ENCODE data around the gene HMGA1.

HMGA1 gene

GRCh38 chr6:34223956-34224940, 12.4 kb upstream of the HMGA1 start:
- DNase-seq (ENCODE audit: low read depth) = peak; percentile 70

GRCh38 chr6:34225551-34225950, 11.1 kb upstream of the HMGA1 start:
- DNase-seq (ENCODE audit: low read depth) = no peak

- DNase-seq (ENCODE audit: low read depth) = no peak
Observed at GRCh38 chr6:34226066-34226465, 10.6 kb upstream of the HMGA1 start.

- DNase-seq (ENCODE audit: low read depth) = no peak
Observed at GRCh38 chr6:34226731-34227586, 9.7 kb upstream of the HMGA1 start.

- no peak for DNase-seq (ENCODE audit: low read depth)
Observed at GRCh38 chr6:34227761-34228421, 8.8 kb upstream of the HMGA1 start.

- DNase-seq (ENCODE audit: low read depth) = no peak
Observed at GRCh38 chr6:34229877-34230276, 6.8 kb upstream of the HMGA1 start.

- no peak for DNase-seq (ENCODE audit: low read depth)
Observed at GRCh38 chr6:34230653-34231371, 5.9 kb upstream of the HMGA1 start.

- DNase-seq (ENCODE audit: low read depth) = no peak
Observed at GRCh38 chr6:34231566-34232336, 4.9 kb upstream of the HMGA1 start.

- DNase-seq (ENCODE audit: low read depth) = no peak
Observed at GRCh38 chr6:34232901-34233300, 3.8 kb upstream of the HMGA1 start.

GRCh38 chr6:34233867-34234266, 2.8 kb upstream of the HMGA1 start:
- DNase-seq (ENCODE audit: low read depth) = no peak

- DNase-seq (ENCODE audit: low read depth) = no peak
Observed at GRCh38 chr6:34234667-34235306, 1.9 kb upstream of the HMGA1 start.

- no peak for DNase-seq (ENCODE audit: low read depth)
Observed at GRCh38 chr6:34235307-34236130, 1.2 kb upstream of the HMGA1 start.

- DNase-seq (ENCODE audit: low read depth) = no peak
Observed at GRCh38 chr6:34236131-34236442, 586 bp upstream of the HMGA1 start.

GRCh38 chr6:34237316-34237721, 646 bp downstream of the HMGA1 start:
- DNase-seq (ENCODE audit: low read depth) = no peak

- DNase-seq (ENCODE audit: low read depth) = no peak
Observed at GRCh38 chr6:34237722-34238584, 1.3 kb downstream of the HMGA1 start.

- DNase-seq (ENCODE audit: low read depth) = no peak
Observed at GRCh38 chr6:34238585-34239499, 2.2 kb downstream of the HMGA1 start.

GRCh38 chr6:34239500-34239825, 2.8 kb downstream of the HMGA1 start:
- DNase-seq (ENCODE audit: low read depth) = no peak

- DNase-seq (ENCODE audit: low read depth) = no peak
Observed at GRCh38 chr6:34239893-34240292, 3.2 kb downstream of the HMGA1 start.

Data from HS-5 (cell line).